HL-60 (cell line): ENCODE data around the gene CCSER2.

Experiments used
- DNase-seq, 2 experiments: peaks; one replicate each; pipeline ENCODE4 v3.0.0-alpha.2; 2010 to 2020; ENCODE audit warnings: low read depth in 1 of 2, low spot score in 1 of 2
- H3K27ac ChIP-seq: fragments of 250-450 bp; sonication (Bioruptor Pico); replicated peaks from 2 replicates; pipeline ENCODE4 v1.5.1; 2020; ENCODE audit warnings: mild to moderate bottlenecking, moderate library complexity
- H3K27me3 ChIP-seq: fragments of 250-450 bp; sonication (Bioruptor Pico); 2 replicates; pipeline ENCODE4 v1.5.1; 2021; ENCODE audit warnings: mild to moderate bottlenecking, moderate library complexity; ENCODE audit not compliant: insufficient read depth, poor library complexity, severe bottlenecking
- H3K4me3 ChIP-seq: replicated peaks from 2 replicates; pipeline ENCODE4 v1.5.1; 2011; ENCODE audit warnings: mild to moderate bottlenecking, control low read depth, low read length; ENCODE audit not compliant: insufficient read depth
- CTCF ChIP-seq: IDR thresholded peaks from one replicate; pipeline ENCODE4 v1.5.1; 2011; ENCODE audit warnings: low read length, control low read depth, inconsistent platforms; ENCODE audit not compliant: insufficient read depth
- GABPA ChIP-seq: IDR thresholded peaks from 2 replicates; pipeline ENCODE4 v1.6.1; 2012; ENCODE audit warnings: low read depth
- POLR2AphosphoS5 ChIP-seq: IDR thresholded peaks from 2 replicates; pipeline ENCODE4 v1.6.1; 2012; ENCODE audit warnings: low read depth
- REST ChIP-seq: IDR thresholded peaks from 2 replicates; pipeline ENCODE4 v1.6.1; 2012; ENCODE audit warnings: low read depth; ENCODE audit not compliant: insufficient replicate concordance
- SPI1 ChIP-seq: IDR thresholded peaks from 2 replicates; pipeline ENCODE4 v1.6.1; 2012; ENCODE audit warnings: low read depth, mild to moderate bottlenecking, borderline replicate concordance

CCSER2 gene

GRCh38 chr10:84416245-84416555, 87.8 kb downstream of the CCSER2 start:
- DNase-seq = no peak
- Histone ChIP-seq H3K4me3 (no peak overlapping the region), H3K27ac (no peak overlapping the region), H3K27me3 (no peaks in the 10 kb centered on the region)
- no peak for TF ChIP-seq CTCF
- TF ChIP-seq GABPA = no peak
- no peak for TF ChIP-seq SPI1
- TF ChIP-seq POLR2AphosphoS5 = no peak
- TF ChIP-seq REST = no peak

GRCh38 chr10:84423719-84424118, 95.3 kb downstream of the CCSER2 start:
- Histone ChIP-seq H3K27me3 (no peaks in the 10 kb centered on the region), H3K27ac (no peak overlapping the region), H3K4me3 (no peak overlapping the region)
- no peak for DNase-seq
- TF ChIP-seq GABPA = no peak
- no peak for TF ChIP-seq POLR2AphosphoS5
- TF ChIP-seq SPI1 = no peak
- TF ChIP-seq REST = no peak
- TF ChIP-seq CTCF = no peak

GRCh38 chr10:84424731-84425167, 96.4 kb downstream of the CCSER2 start:
- H3K27me3 ChIP-seq = no peaks in the 10 kb centered on the region
- TF ChIP-seq REST (no peak), POLR2AphosphoS5 (no peak), GABPA (no peak), CTCF (no peak), SPI1 (no peak)
- DNase-seq = no peak
- no peak overlapping the region for H3K27ac ChIP-seq
- no peak overlapping the region for H3K4me3 ChIP-seq
